Ammon's horn (tissue), 1 donor: ENCODE results near the gene STX1A.

ENCODE experiments used
- DNase-seq: peaks from one replicate; pipeline ENCODE4 v3.0.0-alpha.2; 2016; ENCODE audit warnings: low spot score

STX1A gene

DNA sequence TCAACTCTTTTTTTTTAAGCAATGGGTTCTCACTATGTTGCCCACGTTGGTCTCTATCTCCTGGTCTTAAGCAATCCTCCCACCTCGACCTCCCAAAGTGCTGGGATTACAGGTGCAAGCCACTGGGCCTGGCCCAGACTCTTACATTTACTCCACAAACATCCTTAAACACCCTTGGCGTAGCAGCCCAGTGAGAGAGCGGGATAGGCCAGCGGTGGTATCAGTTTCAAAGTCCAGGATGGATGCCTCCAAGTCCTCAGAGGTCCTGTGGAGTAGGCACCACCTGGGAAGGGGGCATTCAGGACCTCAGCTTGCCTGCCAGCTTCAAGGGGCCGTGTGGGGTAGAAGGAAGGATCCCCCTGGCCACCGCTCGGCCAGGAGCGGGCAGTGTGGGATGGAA lies 69.9 kb downstream of the STX1A start:
- DNase-seq, result no peak
